ENCODE data around the gene EID2B.
A peak's percentile ranks its signal among the peaks of the same experiment; 100 is the strongest.

Gene EID2B
- 9.6 to 10.9 reads per million in 2 donors for total RNA-seq

- peak; percentile 75 for DNase-seq
Measured at GRCh38 chr19:39532233-39533002, at the start of gene EID2B. TSS of gene EID2B (minus strand) at chr19:39532852. CDS start at chr19:39532802, 50 bp downstream.

- DNase-seq: no peak
Measured at GRCh38 chr19:39582442-39582841, 49.8 kb upstream of the EID2B start.

GRCh38 chr19:39568604-39569003, 36.0 kb upstream of the EID2B start:
- no peak for DNase-seq

GRCh38 chr19:39566064-39566463, 33.4 kb upstream of the EID2B start:
- DNase-seq: no peak

- no peak for DNase-seq
Measured at GRCh38 chr19:39563408-39563807, 30.8 kb upstream of the EID2B start.

- no peak for DNase-seq
Measured at GRCh38 chr19:39558624-39559117, 26.0 kb upstream of the EID2B start.

GRCh38 chr19:39557811-39558623, 25.4 kb upstream of the EID2B start:
- DNase-seq: no peak

- no peak for DNase-seq
Measured at GRCh38 chr19:39555883-39556282, 23.2 kb upstream of the EID2B start.

- DNase-seq: no peak
Measured at GRCh38 chr19:39554701-39555311, 22.2 kb upstream of the EID2B start.

GRCh38 chr19:39553082-39553652, 20.5 kb upstream of the EID2B start:
- no peak for DNase-seq

GRCh38 chr19:39550197-39550596, 17.5 kb upstream of the EID2B start:
- DNase-seq: no peak

GRCh38 chr19:39546599-39546998, 13.9 kb upstream of the EID2B start:
- no peak for DNase-seq

GRCh38 chr19:39544911-39545310, 12.3 kb upstream of the EID2B start:
- no peak for DNase-seq

GRCh38 chr19:39544226-39544903, 11.7 kb upstream of the EID2B start:
- no peak for DNase-seq

- DNase-seq: no peak
Measured at GRCh38 chr19:39543477-39543857, 10.8 kb upstream of the EID2B start.

GRCh38 chr19:39542206-39542605, 9.6 kb upstream of the EID2B start:
- no peak for DNase-seq

- DNase-seq: no peak
Measured at GRCh38 chr19:39540333-39540673, 7.7 kb upstream of the EID2B start.

GRCh38 chr19:39539518-39540332, 7.1 kb upstream of the EID2B start, which contains the start of gene EID2:
TSS of gene EID2 (minus strand) at chr19:39540161. CDS start at chr19:39540079, 82 bp downstream.
- peak; percentile 80 for DNase-seq

GRCh38 chr19:39539165-39539517, 6.5 kb upstream of the EID2B start:
- no peak for DNase-seq

GRCh38 chr19:39533791-39534190, 1.1 kb upstream of the EID2B start:
- DNase-seq: no peak

- DNase-seq: no peak
Measured at GRCh38 chr19:39533003-39533512, 406 bp upstream of the EID2B start.

Data from activated gamma-delta T cell (primary cell).